ENCODE measurements around the gene PATJ. TPM values are rescaled to one million over a fixed set of nuclear protein-coding genes. Genes with fewer than 3 reads are reported as not detected.

Gene PATJ
- total and polyA plus RNA-seq, 2 experiments from 2014 or later, result 35.3 to 68.4 TPM

DNA sequence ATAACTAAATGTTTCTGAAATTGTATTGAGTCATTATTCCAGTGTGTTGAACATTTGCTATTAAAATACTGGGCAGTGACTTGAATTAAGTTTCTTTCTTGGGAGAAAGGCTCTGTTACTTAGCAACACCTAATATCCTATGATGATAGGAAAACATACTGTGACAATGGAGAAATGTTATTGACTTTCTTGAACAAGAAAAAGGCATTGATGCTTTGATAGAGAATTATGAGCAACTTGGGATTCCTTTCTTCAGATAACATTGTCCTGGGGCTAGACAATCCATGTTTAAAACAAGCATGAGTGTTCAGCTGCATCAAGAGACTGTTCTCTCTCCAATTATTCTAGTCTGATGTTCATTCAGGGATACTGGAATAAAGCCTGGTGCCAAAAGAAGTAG lies 236.5 kb downstream of the PATJ start:
- Mint-ChIP-seq H3K9me3 (no peaks in the 10 kb centered on the region), H3K27me3 (ENCODE audit: insufficient read depth, low read depth, poor library complexity) (no peaks in the 10 kb centered on the region), H3K36me3 (ENCODE audit: low read depth) (no peaks in the 10 kb centered on the region), H3K4me1 (peaks cover 27% of the 10 kb centered on the region), H3K27ac (no peak overlapping the region), H3K4me3 (no peak overlapping the region)
- Histone ChIP-seq H3K27ac (ENCODE audit: low read depth) (0 out of 2 replicates have a peak overlapping the region, but pooled peaks have one; percentile 77), H3F3A (replicated peaks; ENCODE audit: low read depth) (0 out of 2 replicates have a peak, but pooled peaks cover 3% of the 10 kb centered on the region), H3K4me3 (no peak overlapping the region), H3K4me1 (ENCODE audit: insufficient read depth) (peaks cover 12% of the 10 kb centered on the region), H3K27me3 (ENCODE audit: insufficient read depth) (no peaks in the 10 kb centered on the region), H4K20me1 (replicated peaks; ENCODE audit: insufficient read depth) (no peaks in the 10 kb centered on the region), H3K4me2 (no peak overlapping the region), H3K36me3 (ENCODE audit: insufficient read depth) (no peaks in the 10 kb centered on the region), H3K79me2 (replicated peaks; ENCODE audit: insufficient read depth) (no peaks in the 10 kb centered on the region), H3K9me2 (ENCODE audit: insufficient read depth) (no peaks in the 10 kb centered on the region), H2AFZ (no peak overlapping the region)
- ATAC-seq, result no peak
- TF ChIP-seq NANOG (IDR thresholded peaks at IDR 0.05; ENCODE audit: borderline replicate concordance), result no peak
- TF ChIP-seq, protein P1, sequence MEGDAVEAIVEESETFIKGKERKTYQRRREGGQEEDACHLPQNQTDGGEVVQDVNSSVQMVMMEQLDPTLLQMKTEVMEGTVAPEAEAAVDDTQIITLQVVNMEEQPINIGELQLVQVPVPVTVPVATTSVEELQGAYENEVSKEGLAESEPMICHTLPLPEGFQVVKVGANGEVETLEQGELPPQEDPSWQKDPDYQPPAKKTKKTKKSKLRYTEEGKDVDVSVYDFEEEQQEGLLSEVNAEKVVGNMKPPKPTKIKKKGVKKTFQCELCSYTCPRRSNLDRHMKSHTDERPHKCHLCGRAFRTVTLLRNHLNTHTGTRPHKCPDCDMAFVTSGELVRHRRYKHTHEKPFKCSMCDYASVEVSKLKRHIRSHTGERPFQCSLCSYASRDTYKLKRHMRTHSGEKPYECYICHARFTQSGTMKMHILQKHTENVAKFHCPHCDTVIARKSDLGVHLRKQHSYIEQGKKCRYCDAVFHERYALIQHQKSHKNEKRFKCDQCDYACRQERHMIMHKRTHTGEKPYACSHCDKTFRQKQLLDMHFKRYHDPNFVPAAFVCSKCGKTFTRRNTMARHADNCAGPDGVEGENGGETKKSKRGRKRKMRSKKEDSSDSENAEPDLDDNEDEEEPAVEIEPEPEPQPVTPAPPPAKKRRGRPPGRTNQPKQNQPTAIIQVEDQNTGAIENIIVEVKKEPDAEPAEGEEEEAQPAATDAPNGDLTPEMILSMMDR (conservative IDR thresholded peaks at IDR 0.05; ENCODE audit: low read depth in 2 of 2), result no peak
- TF ChIP-seq, protein P2, sequence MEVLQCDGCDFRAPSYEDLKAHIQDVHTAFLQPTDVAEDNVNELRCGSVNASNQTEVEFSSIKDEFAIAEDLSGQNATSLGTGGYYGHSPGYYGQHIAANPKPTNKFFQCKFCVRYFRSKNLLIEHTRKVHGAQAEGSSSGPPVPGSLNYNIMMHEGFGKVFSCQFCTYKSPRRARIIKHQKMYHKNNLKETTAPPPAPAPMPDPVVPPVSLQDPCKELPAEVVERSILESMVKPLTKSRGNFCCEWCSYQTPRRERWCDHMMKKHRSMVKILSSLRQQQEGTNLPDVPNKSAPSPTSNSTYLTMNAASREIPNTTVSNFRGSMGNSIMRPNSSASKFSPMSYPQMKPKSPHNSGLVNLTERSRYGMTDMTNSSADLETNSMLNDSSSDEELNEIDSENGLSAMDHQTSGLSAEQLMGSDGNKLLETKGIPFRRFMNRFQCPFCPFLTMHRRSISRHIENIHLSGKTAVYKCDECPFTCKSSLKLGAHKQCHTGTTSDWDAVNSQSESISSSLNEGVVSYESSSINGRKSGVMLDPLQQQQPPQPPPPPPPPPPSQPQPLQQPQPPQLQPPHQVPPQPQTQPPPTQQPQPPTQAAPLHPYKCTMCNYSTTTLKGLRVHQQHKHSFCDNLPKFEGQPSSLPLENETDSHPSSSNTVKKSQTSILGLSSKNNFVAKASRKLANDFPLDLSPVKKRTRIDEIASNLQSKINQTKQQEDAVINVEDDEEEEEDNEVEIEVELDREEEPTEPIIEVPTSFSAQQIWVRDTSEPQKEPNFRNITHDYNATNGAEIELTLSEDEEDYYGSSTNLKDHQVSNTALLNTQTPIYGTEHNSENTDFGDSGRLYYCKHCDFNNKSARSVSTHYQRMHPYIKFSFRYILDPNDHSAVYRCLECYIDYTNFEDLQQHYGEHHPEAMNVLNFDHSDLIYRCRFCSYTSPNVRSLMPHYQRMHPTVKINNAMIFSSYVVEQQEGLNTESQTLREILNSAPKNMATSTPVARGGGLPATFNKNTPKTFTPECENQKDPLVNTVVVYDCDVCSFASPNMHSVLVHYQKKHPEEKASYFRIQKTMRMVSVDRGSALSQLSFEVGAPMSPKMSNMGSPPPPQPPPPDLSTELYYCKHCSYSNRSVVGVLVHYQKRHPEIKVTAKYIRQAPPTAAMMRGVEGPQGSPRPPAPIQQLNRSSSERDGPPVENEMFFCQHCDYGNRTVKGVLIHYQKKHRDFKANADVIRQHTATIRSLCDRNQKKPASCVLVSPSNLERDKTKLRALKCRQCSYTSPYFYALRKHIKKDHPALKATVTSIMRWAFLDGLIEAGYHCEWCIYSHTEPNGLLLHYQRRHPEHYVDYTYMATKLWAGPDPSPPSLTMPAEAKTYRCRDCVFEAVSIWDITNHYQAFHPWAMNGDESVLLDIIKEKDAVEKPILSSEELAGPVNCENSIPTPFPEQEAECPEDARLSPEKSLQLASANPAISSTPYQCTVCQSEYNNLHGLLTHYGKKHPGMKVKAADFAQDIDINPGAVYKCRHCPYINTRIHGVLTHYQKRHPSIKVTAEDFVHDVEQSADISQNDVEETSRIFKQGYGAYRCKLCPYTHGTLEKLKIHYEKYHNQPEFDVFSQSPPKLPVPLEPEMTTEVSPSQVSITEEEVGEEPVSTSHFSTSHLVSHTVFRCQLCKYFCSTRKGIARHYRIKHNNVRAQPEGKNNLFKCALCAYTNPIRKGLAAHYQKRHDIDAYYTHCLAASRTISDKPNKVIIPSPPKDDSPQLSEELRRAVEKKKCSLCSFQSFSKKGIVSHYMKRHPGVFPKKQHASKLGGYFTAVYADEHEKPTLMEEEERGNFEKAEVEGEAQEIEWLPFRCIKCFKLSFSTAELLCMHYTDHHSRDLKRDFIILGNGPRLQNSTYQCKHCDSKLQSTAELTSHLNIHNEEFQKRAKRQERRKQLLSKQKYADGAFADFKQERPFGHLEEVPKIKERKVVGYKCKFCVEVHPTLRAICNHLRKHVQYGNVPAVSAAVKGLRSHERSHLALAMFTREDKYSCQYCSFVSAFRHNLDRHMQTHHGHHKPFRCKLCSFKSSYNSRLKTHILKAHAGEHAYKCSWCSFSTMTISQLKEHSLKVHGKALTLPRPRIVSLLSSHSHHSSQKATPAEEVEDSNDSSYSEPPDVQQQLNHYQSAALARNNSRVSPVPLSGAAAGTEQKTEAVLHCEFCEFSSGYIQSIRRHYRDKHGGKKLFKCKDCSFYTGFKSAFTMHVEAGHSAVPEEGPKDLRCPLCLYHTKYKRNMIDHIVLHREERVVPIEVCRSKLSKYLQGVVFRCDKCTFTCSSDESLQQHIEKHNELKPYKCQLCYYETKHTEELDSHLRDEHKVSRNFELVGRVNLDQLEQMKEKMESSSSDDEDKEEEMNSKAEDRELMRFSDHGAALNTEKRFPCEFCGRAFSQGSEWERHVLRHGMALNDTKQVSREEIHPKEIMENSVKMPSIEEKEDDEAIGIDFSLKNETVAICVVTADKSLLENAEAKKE (CRISPR knock-in tag; IDR thresholded peaks at IDR 0.05), result no peak
- no peak for DNase-seq (ENCODE audit: low spot score)

DNA sequence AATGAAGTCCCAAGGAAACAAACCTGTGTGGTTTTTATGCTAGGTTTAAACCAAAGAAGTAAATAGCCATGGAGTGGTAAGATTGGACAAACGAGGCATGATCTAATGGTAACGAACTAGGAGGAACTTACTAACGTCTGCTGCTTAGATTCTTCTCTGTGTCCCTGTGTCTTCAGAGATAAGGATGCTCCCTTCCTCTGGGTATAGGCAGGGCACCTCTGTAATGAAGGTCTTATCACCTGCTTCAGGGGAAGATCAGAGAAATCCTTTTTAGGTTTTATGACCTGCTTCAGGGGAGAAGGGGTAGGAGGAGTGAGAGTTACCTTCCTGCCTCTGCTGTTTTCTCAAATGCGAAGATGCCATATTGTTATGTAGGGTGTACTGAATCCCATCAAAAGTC lies 237.4 kb downstream of the PATJ start:
- Histone ChIP-seq H3F3A (replicated peaks; ENCODE audit: low read depth) (0 out of 2 replicates have a peak, but pooled peaks cover 3% of the 10 kb centered on the region), H3K79me2 (replicated peaks; ENCODE audit: insufficient read depth) (no peaks in the 10 kb centered on the region), H3K27ac (ENCODE audit: low read depth) (peak overlapping the region; percentile 77; the same call in 1 of the 2 replicates), H3K27me3 (ENCODE audit: insufficient read depth) (no peaks in the 10 kb centered on the region), H2AFZ (no peak overlapping the region), H3K36me3 (ENCODE audit: insufficient read depth) (no peaks in the 10 kb centered on the region), H4K20me1 (replicated peaks; ENCODE audit: insufficient read depth) (no peaks in the 10 kb centered on the region), H3K4me3 (no peak overlapping the region), H3K4me2 (no peak overlapping the region), H3K4me1 (ENCODE audit: insufficient read depth) (peaks cover 12% of the 10 kb centered on the region), H3K9me2 (ENCODE audit: insufficient read depth) (no peaks in the 10 kb centered on the region)
- H3K27ac Mint-ChIP-seq, result peak overlapping the region; percentile 71; the same call in 1 of the 2 replicates
- DNase-seq (ENCODE audit: low spot score) (no peak), ATAC-seq (peak; percentile 32; the same call in 1 of the 3 replicates)
- H3K4me1 Mint-ChIP-seq, result peaks cover 27% of the 10 kb centered on the region
- no peaks in the 10 kb centered on the region for H3K36me3 Mint-ChIP-seq (ENCODE audit: low read depth)
- no peaks in the 10 kb centered on the region for H3K9me3 Mint-ChIP-seq
- no peak overlapping the region for H3K4me3 Mint-ChIP-seq
- no peaks in the 10 kb centered on the region for H3K27me3 Mint-ChIP-seq (ENCODE audit: insufficient read depth, low read depth, poor library complexity)
- TF ChIP-seq, protein P2 (CRISPR knock-in tag; IDR thresholded peaks at IDR 0.05), result no peak
- no peak for TF ChIP-seq POLR2AphosphoS5 (IDR thresholded peaks at IDR 0.05; ENCODE audit: low read depth)
